Measurements from ENCODE around the gene RNF32.

RNF32 gene

DNA sequence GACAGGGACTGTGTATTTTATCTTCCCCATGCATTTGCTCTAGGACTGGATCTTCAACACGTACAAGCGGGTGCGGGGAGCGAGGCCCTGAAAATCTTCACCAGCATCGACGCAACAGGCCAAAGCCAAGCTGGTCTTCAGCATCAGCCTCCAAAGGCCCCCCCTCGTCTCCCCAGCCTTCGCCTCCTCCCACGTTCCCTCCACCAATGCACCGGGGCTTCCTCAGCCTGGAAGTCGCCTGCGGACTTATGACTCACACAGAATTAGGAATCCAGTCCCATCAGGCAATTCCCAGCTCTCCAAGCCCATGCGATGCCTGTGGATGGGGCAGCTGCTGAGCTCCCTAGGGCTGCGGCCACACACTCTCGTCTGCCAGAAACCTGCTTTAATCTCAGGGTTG is 36.3 kb upstream of the RNF32 start:
- no peak for TF ChIP-seq GLIS3 (CRISPR knock-in tag; IDR thresholded peaks at IDR 0.05)
- TF ChIP-seq, protein P1, sequence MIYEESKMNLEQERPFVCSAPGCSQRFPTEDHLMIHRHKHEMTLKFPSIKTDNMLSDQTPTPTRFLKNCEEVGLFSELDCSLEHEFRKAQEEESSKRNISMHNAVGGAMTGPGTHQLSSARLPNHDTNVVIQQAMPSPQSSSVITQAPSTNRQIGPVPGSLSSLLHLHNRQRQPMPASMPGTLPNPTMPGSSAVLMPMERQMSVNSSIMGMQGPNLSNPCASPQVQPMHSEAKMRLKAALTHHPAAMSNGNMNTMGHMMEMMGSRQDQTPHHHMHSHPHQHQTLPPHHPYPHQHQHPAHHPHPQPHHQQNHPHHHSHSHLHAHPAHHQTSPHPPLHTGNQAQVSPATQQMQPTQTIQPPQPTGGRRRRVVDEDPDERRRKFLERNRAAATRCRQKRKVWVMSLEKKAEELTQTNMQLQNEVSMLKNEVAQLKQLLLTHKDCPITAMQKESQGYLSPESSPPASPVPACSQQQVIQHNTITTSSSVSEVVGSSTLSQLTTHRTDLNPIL (CRISPR knock-in tag; IDR thresholded peaks at IDR 0.05; ENCODE audit: low read depth), result no peak
- ATAC-seq, result no peak

- ATAC-seq, result no peak
- no peak for TF ChIP-seq PATZ1 (CRISPR knock-in tag; IDR thresholded peaks at IDR 0.05; ENCODE audit: borderline replicate concordance)
- no peak for TF ChIP-seq BACH2 (CRISPR knock-in tag; IDR thresholded peaks at IDR 0.05; ENCODE audit: borderline replicate concordance)
- TF ChIP-seq TCF4 (CRISPR knock-in tag; IDR thresholded peaks at IDR 0.05; ENCODE audit: borderline replicate concordance), result no peak
- no peak for TF ChIP-seq ZNF70 (CRISPR knock-in tag; IDR thresholded peaks at IDR 0.05)
- no peak for TF ChIP-seq POU6F1 (CRISPR knock-in tag; IDR thresholded peaks at IDR 0.05; ENCODE audit: borderline replicate concordance, low read depth)
- no peak for TF ChIP-seq ZC3H10 (CRISPR knock-in tag; IDR thresholded peaks at IDR 0.05)
- TF ChIP-seq ZFP3 (CRISPR knock-in tag; IDR thresholded peaks at IDR 0.05), result no peak
- no peak for TF ChIP-seq RARB (CRISPR knock-in tag; IDR thresholded peaks at IDR 0.05)
- TF ChIP-seq ISL1 (CRISPR knock-in tag; IDR thresholded peaks at IDR 0.05), result no peak
These were observed 35.5 kb upstream of the RNF32 start for GRCh38 chr7:156604836-156605695.

- ATAC-seq, result no peak
- TF ChIP-seq ZC3H10 (CRISPR knock-in tag; IDR thresholded peaks at IDR 0.05) (no peak), SNAI2 (CRISPR knock-in tag; IDR thresholded peaks at IDR 0.05) (no peak), TCF4 (CRISPR knock-in tag; IDR thresholded peaks at IDR 0.05; ENCODE audit: borderline replicate concordance) (no peak), RARB (CRISPR knock-in tag; IDR thresholded peaks at IDR 0.05) (no peak), OSR1 (CRISPR knock-in tag; IDR thresholded peaks at IDR 0.05) (no peak)
- TF ChIP-seq, protein P2, sequence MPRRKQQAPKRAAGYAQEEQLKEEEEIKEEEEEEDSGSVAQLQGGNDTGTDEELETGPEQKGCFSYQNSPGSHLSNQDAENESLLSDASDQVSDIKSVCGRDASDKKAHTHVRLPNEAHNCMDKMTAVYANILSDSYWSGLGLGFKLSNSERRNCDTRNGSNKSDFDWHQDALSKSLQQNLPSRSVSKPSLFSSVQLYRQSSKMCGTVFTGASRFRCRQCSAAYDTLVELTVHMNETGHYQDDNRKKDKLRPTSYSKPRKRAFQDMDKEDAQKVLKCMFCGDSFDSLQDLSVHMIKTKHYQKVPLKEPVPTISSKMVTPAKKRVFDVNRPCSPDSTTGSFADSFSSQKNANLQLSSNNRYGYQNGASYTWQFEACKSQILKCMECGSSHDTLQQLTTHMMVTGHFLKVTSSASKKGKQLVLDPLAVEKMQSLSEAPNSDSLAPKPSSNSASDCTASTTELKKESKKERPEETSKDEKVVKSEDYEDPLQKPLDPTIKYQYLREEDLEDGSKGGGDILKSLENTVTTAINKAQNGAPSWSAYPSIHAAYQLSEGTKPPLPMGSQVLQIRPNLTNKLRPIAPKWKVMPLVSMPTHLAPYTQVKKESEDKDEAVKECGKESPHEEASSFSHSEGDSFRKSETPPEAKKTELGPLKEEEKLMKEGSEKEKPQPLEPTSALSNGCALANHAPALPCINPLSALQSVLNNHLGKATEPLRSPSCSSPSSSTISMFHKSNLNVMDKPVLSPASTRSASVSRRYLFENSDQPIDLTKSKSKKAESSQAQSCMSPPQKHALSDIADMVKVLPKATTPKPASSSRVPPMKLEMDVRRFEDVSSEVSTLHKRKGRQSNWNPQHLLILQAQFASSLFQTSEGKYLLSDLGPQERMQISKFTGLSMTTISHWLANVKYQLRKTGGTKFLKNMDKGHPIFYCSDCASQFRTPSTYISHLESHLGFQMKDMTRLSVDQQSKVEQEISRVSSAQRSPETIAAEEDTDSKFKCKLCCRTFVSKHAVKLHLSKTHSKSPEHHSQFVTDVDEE (CRISPR knock-in tag; IDR thresholded peaks at IDR 0.05), result no peak
- TF ChIP-seq, protein P1 (CRISPR knock-in tag; IDR thresholded peaks at IDR 0.05; ENCODE audit: low read depth), result no peak
These were observed 34.4 kb upstream of the RNF32 start for GRCh38 chr7:156606135-156606534.

DNA sequence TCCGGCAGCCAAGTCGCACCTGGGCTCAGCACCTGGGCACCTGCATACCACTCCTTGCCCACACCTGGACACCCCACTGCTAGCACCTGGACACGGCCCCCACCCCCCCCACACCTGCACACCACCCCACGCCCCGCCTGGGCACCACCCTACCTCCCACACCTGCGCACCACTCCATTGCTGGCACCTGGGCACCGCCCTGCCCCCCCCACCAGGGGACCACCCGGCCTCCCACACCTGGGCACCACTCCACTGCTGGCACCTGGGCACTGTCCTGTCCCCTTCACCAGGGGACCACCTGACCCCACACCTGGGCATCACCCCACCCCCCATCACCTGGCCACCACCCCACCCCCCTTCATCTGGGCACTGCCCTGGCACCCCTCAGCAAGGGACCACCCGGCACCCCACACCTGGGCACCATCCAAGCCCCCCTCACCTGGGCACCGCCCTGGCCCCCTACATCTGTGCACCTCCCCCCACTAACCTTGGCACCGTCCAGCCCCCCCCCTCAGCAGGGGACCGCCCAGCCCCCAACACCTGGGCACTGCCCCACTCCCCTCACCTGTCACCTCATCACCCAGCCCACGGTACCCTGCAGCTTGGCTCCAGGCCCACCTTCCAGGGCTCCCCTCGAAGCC is 33.8 kb upstream of the RNF32 start:
- no peak for ATAC-seq
- TF ChIP-seq ISL1 (CRISPR knock-in tag; IDR thresholded peaks at IDR 0.05) (no peak), TOX (CRISPR knock-in tag; IDR thresholded peaks at IDR 0.05; ENCODE audit: borderline replicate concordance) (no peak), ZC3H10 (CRISPR knock-in tag; IDR thresholded peaks at IDR 0.05) (no peak), CSRNP3 (CRISPR knock-in tag; IDR thresholded peaks at IDR 0.05) (no peak), PATZ1 (CRISPR knock-in tag; IDR thresholded peaks at IDR 0.05; ENCODE audit: borderline replicate concordance) (no peak), ZNF565 (CRISPR knock-in tag; conservative IDR thresholded peaks at IDR 0.05; ENCODE audit: low read depth) (no peak), ZNF70 (CRISPR knock-in tag; IDR thresholded peaks at IDR 0.05) (no peak), ZFP30 (CRISPR knock-in tag; IDR thresholded peaks at IDR 0.05) (no peak), RARB (CRISPR knock-in tag; IDR thresholded peaks at IDR 0.05) (no peak), PPARA (CRISPR knock-in tag; IDR thresholded peaks at IDR 0.05; ENCODE audit: borderline replicate concordance) (no peak), ZFP3 (CRISPR knock-in tag; IDR thresholded peaks at IDR 0.05) (no peak), GLIS3 (CRISPR knock-in tag; IDR thresholded peaks at IDR 0.05) (no peak)
